ENCODE results near the gene MOCS2. TPM values are rescaled to one million over a fixed set of nuclear protein-coding genes. Genes with fewer than 3 reads are reported as not detected.

The MOCS2 gene
- total and polyA plus RNA-seq, 7 donors, result 30.5 to 92.7 (median 56.5) TPM

- TF ChIP-seq EP300 (IDR thresholded peaks at IDR 0.05) (no peak), CTCF (IDR thresholded peaks at IDR 0.05) (no peak), POLR2AphosphoS5 (IDR thresholded peaks at IDR 0.05) (no peak)
- WGBS, 2 donors, result 0% methylated on average over 1 of the region's 1 CpG
- intact Hi-C loops (cut with DNase I), result no loop called here
- Histone ChIP-seq H3K4me1 (no peaks in the 10 kb centered on the region), H3K4me3 (no peak overlapping the region), H3K27ac (no peak overlapping the region), H3K9me3 (no peaks in the 10 kb centered on the region), H3K36me3 (no peaks in the 10 kb centered on the region), H3K27me3 (no peaks in the 10 kb centered on the region)
- DNase-seq, result no peak
Measured at GRCh38 chr5:53127107-53127506, 17.6 kb upstream of the MOCS2 start.

GRCh38 chr5:53126521-53126920 is 17.0 kb upstream of the MOCS2 start:
- DNase-seq, result no peak

GRCh38 chr5:53123702-53124101 is 14.1 kb upstream of the MOCS2 start:
- no peaks in the 10 kb centered on the region for H3K9me3 ChIP-seq
- no peaks in the 10 kb centered on the region for H3K36me3 ChIP-seq
- H3K4me1 ChIP-seq, result no peaks in the 10 kb centered on the region
- H3K4me3 ChIP-seq, result no peak overlapping the region
- DNase-seq, result no peak
- intact Hi-C loops (cut with DNase I), result no loop called here
- no peak for TF ChIP-seq POLR2A (IDR thresholded peaks at IDR 0.05)
- TF ChIP-seq CTCF (IDR thresholded peaks at IDR 0.05), result no peak
- TF ChIP-seq POLR2AphosphoS5 (IDR thresholded peaks at IDR 0.05), result no peak
- TF ChIP-seq EP300 (IDR thresholded peaks at IDR 0.05), result no peak
- no peak overlapping the region for H3K27ac ChIP-seq
- H3K27me3 ChIP-seq, result no peaks in the 10 kb centered on the region

More at GRCh38 chr5:53126521-53126920, 17.0 kb upstream of the MOCS2 start:
- H3K36me3 ChIP-seq, result no peaks in the 10 kb centered on the region
- H3K4me3 ChIP-seq, result no peak overlapping the region
- TF ChIP-seq CTCF (IDR thresholded peaks at IDR 0.05) (no peak), EP300 (IDR thresholded peaks at IDR 0.05) (no peak), POLR2A (IDR thresholded peaks at IDR 0.05) (no peak), POLR2AphosphoS5 (IDR thresholded peaks at IDR 0.05) (no peak)
- H3K9me3 ChIP-seq, result no peaks in the 10 kb centered on the region
- H3K27ac ChIP-seq, result no peak overlapping the region
- intact Hi-C loops (cut with DNase I), result no loop called here
- no peaks in the 10 kb centered on the region for H3K4me1 ChIP-seq
- 91 to 93% methylated on average over 3 of the region's 3 CpGs for WGBS, 2 donors
- no peaks in the 10 kb centered on the region for H3K27me3 ChIP-seq

- H3K9me3 ChIP-seq, result no peaks in the 10 kb centered on the region
- no peak for TF ChIP-seq POLR2AphosphoS5 (IDR thresholded peaks at IDR 0.05)
- TF ChIP-seq POLR2A (IDR thresholded peaks at IDR 0.05), result no peak
- TF ChIP-seq CTCF (IDR thresholded peaks at IDR 0.05), result no peak
- intact Hi-C loops (cut with DNase I), result no loop called here
- H3K27me3 ChIP-seq, result no peaks in the 10 kb centered on the region
- H3K36me3 ChIP-seq, result no peaks in the 10 kb centered on the region
- H3K4me1 ChIP-seq, result no peaks in the 10 kb centered on the region
- 96 to 97% methylated on average over 1 of the region's 1 CpG for WGBS, 2 donors
- no peak overlapping the region for H3K4me3 ChIP-seq
- DNase-seq, result no peak
- H3K27ac ChIP-seq, result no peak overlapping the region
Measured at GRCh38 chr5:53120165-53120564, 10.6 kb upstream of the MOCS2 start.

DNA sequence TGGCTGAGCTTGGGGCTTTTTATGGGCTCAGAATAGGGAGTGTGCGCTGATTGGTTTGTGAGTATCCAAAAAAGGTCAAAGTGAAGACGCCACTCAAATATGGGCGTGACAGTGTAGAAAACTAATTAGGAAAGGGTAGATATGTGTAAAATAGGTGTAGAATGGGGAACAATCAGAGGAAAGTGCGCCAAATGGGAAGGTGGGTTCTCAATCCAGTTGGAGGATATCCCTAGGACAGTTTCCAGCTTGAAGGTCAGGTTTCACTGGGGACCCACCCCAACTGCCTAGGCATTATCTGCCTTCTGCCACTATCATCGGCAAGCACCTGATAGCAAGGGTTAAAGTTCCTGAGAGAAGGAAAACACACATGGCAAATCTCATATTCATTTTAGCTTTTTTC is 9.3 kb upstream of the MOCS2 start:
- no peak overlapping the region for H3K27ac ChIP-seq
- no peaks in the 10 kb centered on the region for H3K27me3 ChIP-seq
- 59 to 81% methylated on average over 5 of the region's 5 CpGs for WGBS, 2 donors
- intact Hi-C loops (cut with DNase I), result no loop called here
- H3K4me3 ChIP-seq, result no peak overlapping the region
- no peak for TF ChIP-seq POLR2AphosphoS5 (IDR thresholded peaks at IDR 0.05)
- no peak for TF ChIP-seq CTCF (IDR thresholded peaks at IDR 0.05)
- no peak for TF ChIP-seq EP300 (IDR thresholded peaks at IDR 0.05)
- TF ChIP-seq POLR2A (IDR thresholded peaks at IDR 0.05), result no peak
- no peaks in the 10 kb centered on the region for H3K36me3 ChIP-seq
- no peaks in the 10 kb centered on the region for H3K4me1 ChIP-seq
- no peaks in the 10 kb centered on the region for H3K9me3 ChIP-seq
- DNase-seq, result no peak

All from sigmoid colon (tissue), 7 donors.